Thyroid gland (tissue), 4 donors: Measurements from ENCODE around the gene NR2C2. TPM values are rescaled to one million over a fixed set of nuclear protein-coding genes. Genes with fewer than 3 reads are reported as not detected.

Experiments used
- DNase-seq, 2 donors: peaks; one replicate each; pipeline ENCODE4 v3.0.0-alpha.2; 2019
- H3K27ac ChIP-seq, 3 donors: fragments of 200-600 bp; sonication (generic); 1 replicate in 2 of 3; 2 replicates in 1 of 3; pipeline ENCODE4 v1.5.1; 2016 to 2019; ENCODE audit warnings: mild to moderate bottlenecking in 1 of 3, moderate library complexity in 1 of 3
- H3K27me3 ChIP-seq: fragments of 200-600 bp; sonication (generic); one replicate; pipeline ENCODE4 v1.5.1; 2019
- H3K36me3 ChIP-seq, 2 donors: fragments of 200-600 bp; sonication (generic); one replicate each; pipeline ENCODE4 v1.5.1; 2016 to 2019
- H3K4me1 ChIP-seq, 2 donors: fragments of 200-600 bp; sonication (generic); one replicate each; pipeline ENCODE4 v1.5.1; 2017 to 2019
- H3K4me3 ChIP-seq, 3 donors: fragments of 200-600 bp; sonication (generic); replicated peaks in 1 of 3; 1 replicate in 2 of 3; 2 replicates in 1 of 3; pipeline ENCODE4 v1.5.1; 2016; ENCODE audit warnings: mild to moderate bottlenecking in 1 of 3
- H3K9me3 ChIP-seq: fragments of 200-600 bp; sonication (generic); one replicate; pipeline ENCODE4 v1.5.1; 2017
- POLR2A ChIP-seq, 2 donors: fragments of 450-650 bp; IDR thresholded peaks; one replicate each; pipeline ENCODE4 v1.6.1; 2017; ENCODE audit warnings: antibody characterized with exemption in 2 of 2, mild to moderate bottlenecking in 2 of 2, moderate library complexity in 1 of 2
- WGBS, 2 donors: methylation state at CpG; one replicate each; pipeline ENCODE4 v1.1.5; 2017; 5-methylcytosine and 5-hydroxymethylcytosine counted together
- intact Hi-C: fragments of 100-400 bp; cut with DNase I; formaldehyde crosslinking; loops from one replicate; pipeline ENCODE4 v1.15.1; 2023
- total RNA-seq, 4 donors: library from RNA; depleted of rRNA; stranded (reverse); fragments of >200 nt; gene quantifications; one replicate each; pipeline ENCODE4 v1.2.3, GENCODE V29; 2016
- TF ChIP-seq, protein P1 (sequence below), 6 experiments: fragments of 200-600 bp in 3 of 6; fragments of 450-650 bp in 3 of 6; sonication (generic) in 3 of 6; IDR thresholded peaks; one replicate each; pipeline ENCODE4 v1.5.1; 2016 to 2019; ENCODE audit warnings: antibody characterized with exemption in 6 of 6, mild to moderate bottlenecking in 2 of 6, inconsistent platforms in 1 of 6, moderate library complexity in 1 of 6

The NR2C2 gene
- total RNA-seq, 4 donors from 2014 or later = 55.1 to 97.8 (median 60.0) TPM

DNA sequence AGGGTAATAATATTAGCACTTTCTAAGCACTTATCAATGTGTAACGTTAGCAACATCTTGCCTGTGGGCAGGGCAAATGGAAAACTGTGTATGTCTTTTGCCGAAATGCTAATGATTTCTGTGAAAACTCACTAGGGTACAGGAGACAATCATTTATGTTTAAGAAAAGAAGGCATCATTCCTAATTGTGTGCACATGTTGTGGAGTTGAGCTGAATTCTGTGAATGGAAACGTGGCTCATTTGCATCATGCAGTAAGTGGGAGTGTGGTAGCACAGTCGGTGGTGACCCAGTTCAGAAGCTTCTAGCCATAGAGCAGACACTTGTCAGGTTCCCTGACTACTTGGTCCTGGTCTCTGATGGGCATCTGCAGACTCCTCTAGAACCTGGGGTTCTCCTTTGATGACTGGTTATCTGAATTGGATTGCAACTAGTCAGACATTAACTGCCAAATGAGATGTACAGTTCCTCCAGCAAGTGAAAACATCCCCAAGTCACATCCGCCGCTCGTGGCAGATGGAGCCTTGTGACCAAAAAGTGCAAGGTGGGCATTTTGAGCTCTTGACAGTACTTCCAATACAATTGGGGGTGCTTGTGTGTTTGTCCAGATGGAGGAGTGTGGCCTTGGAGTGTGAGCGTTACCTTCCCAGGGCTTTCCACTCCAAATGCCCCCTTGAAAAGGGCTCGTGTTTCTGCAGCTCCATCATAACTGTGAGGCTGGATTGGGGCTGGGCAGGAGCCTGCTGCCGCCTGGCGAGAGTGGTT, 96.2 kb downstream of the NR2C2 start:
- H3K9me3 ChIP-seq = no peaks in the 10 kb centered on the region
- no peak overlapping the region for H3K4me3 ChIP-seq
- H3K27me3 ChIP-seq = no peaks in the 10 kb centered on the region
- 80 to 91% methylated on average over 11 of the region's 11 CpGs for WGBS, 2 donors
- TF ChIP-seq, protein P1, sequence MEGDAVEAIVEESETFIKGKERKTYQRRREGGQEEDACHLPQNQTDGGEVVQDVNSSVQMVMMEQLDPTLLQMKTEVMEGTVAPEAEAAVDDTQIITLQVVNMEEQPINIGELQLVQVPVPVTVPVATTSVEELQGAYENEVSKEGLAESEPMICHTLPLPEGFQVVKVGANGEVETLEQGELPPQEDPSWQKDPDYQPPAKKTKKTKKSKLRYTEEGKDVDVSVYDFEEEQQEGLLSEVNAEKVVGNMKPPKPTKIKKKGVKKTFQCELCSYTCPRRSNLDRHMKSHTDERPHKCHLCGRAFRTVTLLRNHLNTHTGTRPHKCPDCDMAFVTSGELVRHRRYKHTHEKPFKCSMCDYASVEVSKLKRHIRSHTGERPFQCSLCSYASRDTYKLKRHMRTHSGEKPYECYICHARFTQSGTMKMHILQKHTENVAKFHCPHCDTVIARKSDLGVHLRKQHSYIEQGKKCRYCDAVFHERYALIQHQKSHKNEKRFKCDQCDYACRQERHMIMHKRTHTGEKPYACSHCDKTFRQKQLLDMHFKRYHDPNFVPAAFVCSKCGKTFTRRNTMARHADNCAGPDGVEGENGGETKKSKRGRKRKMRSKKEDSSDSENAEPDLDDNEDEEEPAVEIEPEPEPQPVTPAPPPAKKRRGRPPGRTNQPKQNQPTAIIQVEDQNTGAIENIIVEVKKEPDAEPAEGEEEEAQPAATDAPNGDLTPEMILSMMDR (IDR thresholded peaks at IDR 0.05) = no peak
- no peak for TF ChIP-seq POLR2A (IDR thresholded peaks at IDR 0.05)
- H3K27ac ChIP-seq = no peak overlapping the region
- intact Hi-C loops = no loop called here
- no peak for DNase-seq
- peaks cover 14 to 21% of the 10 kb centered on the region in 2 donors for H3K4me1 ChIP-seq
- peaks cover 57 to 66% of the 10 kb centered on the region in 2 donors for H3K36me3 ChIP-seq

DNA sequence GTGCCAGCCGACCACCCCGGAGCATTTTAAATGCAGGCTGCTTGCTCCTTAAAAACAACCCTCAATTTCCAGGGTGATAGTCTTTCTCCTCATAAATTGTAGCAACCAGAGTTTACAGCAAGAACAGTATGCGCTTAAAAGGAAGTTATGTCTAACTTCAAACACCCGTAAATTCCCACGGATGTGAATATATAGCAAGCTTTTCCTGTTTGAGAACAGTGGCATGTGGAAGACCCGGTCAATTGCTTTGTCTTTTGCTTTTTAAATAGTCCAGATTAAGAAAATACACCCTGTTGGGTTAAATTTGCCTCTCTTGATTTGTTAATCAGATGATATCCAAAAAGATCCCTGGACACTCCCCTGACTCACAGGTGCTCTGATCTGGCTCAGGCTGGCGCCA, 96.9 kb downstream of the NR2C2 start:
- Histone ChIP-seq H3K4me3 (no peak overlapping the region), H3K27ac (no peak overlapping the region), H3K36me3 (peaks cover 64 to 72% of the 10 kb centered on the region in 2 donors), H3K4me1 (peaks cover 7 to 14% of the 10 kb centered on the region in 2 donors), H3K9me3 (no peaks in the 10 kb centered on the region), H3K27me3 (no peaks in the 10 kb centered on the region)
- DNase-seq = no peak
- 83% methylated on average over 7 of the region's 7 CpGs for WGBS, 2 donors
- TF ChIP-seq POLR2A (IDR thresholded peaks at IDR 0.05) = no peak
- TF ChIP-seq, protein P1 (IDR thresholded peaks at IDR 0.05) = no peak
- intact Hi-C loops = no loop called here

DNA sequence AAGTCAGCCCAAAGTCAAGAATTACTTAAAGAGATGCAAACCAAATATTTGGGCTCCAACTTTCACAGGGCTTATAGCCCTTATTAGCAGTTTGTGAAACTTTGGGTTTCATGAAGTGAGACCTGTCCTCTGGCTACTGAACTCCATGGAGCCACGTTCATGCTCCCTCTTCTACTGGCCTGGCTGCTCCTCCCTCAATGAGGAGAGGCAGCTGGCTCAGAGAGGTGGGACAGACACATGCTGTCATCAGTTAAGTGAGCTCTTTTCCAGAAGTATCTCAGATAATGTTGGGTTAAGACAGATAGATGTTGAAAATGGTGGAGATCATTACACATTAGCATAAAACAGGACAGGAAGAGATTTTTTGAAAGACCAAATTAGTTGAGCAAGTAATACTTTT, 98.3 kb downstream of the NR2C2 start:
- 86 to 95% methylated on average over 1 of the region's 1 CpG for WGBS, 2 donors
- no peak overlapping the region for H3K4me3 ChIP-seq
- H3K27ac ChIP-seq = no peak overlapping the region
- peaks cover 73 to 74% of the 10 kb centered on the region in 2 donors for H3K36me3 ChIP-seq
- intact Hi-C loops = no loop called here
- peaks cover 0 to 2% of the 10 kb centered on the region in 2 donors for H3K4me1 ChIP-seq
- TF ChIP-seq POLR2A (IDR thresholded peaks at IDR 0.05) = no peak
- TF ChIP-seq, protein P1 (IDR thresholded peaks at IDR 0.05) = no peak
- H3K9me3 ChIP-seq = no peaks in the 10 kb centered on the region
- no peaks in the 10 kb centered on the region for H3K27me3 ChIP-seq
- no peak for DNase-seq

DNA sequence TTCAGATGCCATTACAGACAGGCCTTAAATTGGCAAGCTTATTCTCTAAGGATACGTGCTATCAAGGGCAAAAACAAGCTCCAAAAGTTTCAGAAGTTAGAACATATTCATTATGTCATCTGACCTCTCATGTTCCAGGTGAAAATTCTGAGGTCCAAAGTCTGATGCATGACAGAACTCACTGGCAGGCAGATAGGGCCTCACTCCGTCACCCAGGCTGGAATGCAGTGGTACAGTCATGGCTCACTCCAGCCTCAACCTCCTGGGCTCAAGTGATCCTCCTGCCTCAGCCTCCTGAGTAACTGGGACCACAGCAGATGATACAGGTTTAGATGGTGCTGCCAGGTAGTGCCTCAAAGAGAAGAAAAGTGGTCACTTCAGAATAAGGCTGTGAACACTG, 102.2 kb downstream of the NR2C2 start:
- H3K9me3 ChIP-seq = no peaks in the 10 kb centered on the region
- TF ChIP-seq, protein P1 (IDR thresholded peaks at IDR 0.05) = no peak
- TF ChIP-seq POLR2A (IDR thresholded peaks at IDR 0.05) = no peak
- H3K36me3 ChIP-seq = peaks cover 57 to 63% of the 10 kb centered on the region in 2 donors
- no peaks in the 10 kb centered on the region for H3K27me3 ChIP-seq
- no peaks in the 10 kb centered on the region for H3K4me1 ChIP-seq
- intact Hi-C loops = no loop called here
- DNase-seq = no peak
- H3K4me3 ChIP-seq = no peak overlapping the region
- WGBS, 2 donors = 88 to 100% methylated on average over 2 of the region's 2 CpGs
- H3K27ac ChIP-seq = no peak overlapping the region

DNA sequence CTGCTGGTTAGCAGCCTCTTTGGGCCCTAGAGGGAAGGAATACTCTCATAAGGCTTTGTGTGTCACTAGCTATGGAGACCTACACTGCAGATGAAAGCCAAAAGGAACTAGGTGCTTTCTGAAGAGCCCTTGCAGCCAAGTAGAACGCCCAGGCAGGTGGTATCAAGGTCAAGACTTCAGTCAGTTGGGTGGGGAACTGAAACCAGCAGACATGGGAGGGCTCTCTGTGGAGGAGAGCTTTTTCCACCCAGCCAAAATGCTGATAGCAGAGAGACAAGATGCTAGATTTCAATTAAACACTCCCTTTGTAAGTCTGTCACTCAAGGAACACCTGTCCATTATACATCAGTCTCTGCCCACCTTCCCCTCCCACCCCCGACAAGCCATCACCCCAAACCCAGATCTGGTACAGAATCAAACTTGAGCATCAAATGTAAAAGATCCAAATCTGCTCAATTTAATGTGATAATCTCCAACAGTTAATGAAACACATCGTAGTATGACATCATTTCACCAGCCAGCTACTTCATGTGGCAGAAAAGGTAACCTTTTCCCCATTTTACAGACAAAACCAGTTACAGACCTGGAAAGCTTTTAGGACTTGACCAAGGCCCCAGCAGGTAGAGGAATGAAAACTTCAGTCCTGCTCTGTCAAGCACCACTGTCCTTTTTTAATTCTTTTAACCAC, 103.2 kb downstream of the NR2C2 start:
- no peak for DNase-seq
- Histone ChIP-seq H3K4me3 (no peak overlapping the region), H3K27me3 (no peaks in the 10 kb centered on the region), H3K4me1 (no peaks in the 10 kb centered on the region), H3K27ac (no peak overlapping the region), H3K9me3 (no peaks in the 10 kb centered on the region), H3K36me3 (peaks cover 49 to 54% of the 10 kb centered on the region in 2 donors)
- intact Hi-C loops = loop anchor here (10.0 kb wide), 1 partner anchor 126 kb away; no protein-coding TSS in a partner anchor
- 79 to 80% methylated on average over 3 of the region's 3 CpGs for WGBS, 2 donors
- no peak for TF ChIP-seq POLR2A (IDR thresholded peaks at IDR 0.05)
- TF ChIP-seq, protein P1 (IDR thresholded peaks at IDR 0.05) = no peak
